NCI-H187 treated with DMSO at 0.1 percent for 48 hours (cell line): ENCODE results near the gene MGP.

ENCODE experiments used
- DNase-seq: peaks from one replicate; lab custom pipeline; 2025; lab: John Stamatoyannopoulos, UW

MGP gene

DNA sequence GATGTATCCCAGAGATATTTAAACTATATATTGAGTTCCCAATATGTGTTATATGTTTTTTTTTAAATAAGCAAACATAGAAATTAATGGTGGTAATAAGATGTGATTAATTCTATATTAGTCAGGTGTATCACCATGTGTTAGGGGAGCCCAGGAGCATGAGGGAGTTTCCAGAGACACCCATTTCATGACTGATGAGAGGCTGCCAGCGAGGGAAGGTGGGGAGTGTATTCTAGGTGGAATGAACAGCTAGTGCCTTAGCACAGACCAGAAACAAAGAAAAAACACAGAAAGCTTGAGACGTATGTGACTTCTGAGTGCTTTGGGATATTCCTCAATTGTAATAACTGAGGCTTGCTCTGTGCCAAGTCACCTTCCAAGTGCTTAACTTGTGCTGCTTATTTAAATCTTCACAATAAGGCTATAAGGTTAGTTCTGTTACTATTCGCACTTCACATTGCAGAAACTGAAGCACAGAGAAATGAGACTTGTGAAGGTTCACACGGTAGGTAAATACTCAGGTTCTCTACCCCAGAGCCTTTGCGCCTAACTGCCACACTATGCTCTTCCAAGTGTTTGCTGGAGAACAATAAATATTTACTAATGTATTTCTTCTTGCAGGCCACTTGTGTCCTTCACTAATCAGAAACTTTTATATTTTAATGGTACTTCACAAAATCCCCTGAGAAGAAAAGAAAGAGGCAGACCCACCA, 17.9 kb upstream of the MGP start:
- DNase-seq: no peak

- DNase-seq: no peak
Measured at GRCh38 chr12:14902465-14902864, 16.8 kb upstream of the MGP start.

GRCh38 chr12:14901228-14901562, 15.5 kb upstream of the MGP start:
- no peak for DNase-seq

- no peak for DNase-seq
Measured at GRCh38 chr12:14900521-14901227, 15.0 kb upstream of the MGP start.

DNA sequence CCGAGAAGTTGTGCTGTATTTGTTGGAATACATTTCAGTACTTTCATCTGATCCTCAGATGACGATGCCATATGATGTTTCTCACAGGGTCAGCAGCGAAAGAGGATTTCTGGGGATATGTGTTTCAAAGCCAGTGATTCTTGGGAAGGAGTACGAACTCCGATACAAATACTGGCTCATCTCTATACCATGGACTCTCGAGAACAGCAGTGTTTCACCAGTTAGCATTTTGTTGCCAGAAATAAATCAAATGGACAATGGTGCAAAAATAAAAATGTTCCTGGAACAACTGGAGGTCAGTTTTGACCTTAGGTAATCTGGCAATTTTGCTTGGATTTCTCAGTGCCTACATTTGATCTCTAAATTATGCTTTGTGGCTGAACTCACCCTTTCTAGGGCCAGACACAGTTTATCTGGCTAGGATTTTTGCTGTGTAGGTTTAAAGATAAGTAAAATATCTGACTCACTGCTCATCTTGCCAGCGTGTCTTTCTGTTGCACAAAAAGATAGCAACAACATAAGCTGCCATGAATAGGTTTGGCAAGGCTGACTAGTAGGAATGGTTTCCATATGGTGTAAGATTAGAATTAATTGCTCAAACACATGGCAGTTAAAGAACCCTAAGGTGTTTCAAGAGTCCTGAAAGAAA, 11.0 kb upstream of the MGP start:
- DNase-seq: no peak

GRCh38 chr12:14893506-14894250, 8.0 kb upstream of the MGP start:
- no peak for DNase-seq

DNA sequence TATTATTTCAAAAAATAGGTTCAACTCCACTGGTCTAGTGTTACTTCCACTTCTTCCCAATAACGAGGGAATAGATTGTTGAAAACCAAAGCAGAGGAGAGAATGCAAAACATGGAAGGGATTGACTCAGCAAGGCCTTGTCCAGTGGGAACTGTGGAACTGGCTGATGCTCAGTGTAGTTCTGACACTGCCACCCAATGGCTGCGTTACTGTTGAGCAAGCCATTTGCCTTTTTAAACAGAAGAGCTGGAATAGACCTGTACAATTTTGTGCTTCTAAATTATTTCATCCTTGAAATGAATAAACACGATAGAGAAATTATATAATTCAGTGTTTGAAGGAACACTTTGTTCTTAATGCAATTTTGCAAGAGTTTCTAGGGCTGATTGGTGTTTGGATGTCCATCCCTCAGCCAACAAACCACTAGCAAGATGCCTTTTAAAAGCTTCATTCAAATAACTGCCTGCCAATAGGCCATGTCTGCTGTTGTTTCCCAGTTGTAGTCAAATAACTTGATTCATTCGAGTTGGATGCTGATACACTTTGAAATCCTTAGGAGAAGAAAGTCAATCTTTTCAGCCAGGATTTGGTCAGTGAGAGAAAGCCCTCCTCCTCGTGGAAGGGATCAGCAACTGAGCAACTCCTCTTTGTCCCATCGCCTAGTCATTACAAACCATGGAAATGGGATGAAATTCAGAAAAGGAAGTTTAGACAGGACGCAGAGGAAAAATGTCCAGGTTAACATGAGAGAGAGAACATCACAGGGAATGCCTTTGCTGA, 7.3 kb upstream of the MGP start:
- no peak for DNase-seq

GRCh38 chr12:14890701-14891100, 5.0 kb upstream of the MGP start:
- DNase-seq: no peak

DNA sequence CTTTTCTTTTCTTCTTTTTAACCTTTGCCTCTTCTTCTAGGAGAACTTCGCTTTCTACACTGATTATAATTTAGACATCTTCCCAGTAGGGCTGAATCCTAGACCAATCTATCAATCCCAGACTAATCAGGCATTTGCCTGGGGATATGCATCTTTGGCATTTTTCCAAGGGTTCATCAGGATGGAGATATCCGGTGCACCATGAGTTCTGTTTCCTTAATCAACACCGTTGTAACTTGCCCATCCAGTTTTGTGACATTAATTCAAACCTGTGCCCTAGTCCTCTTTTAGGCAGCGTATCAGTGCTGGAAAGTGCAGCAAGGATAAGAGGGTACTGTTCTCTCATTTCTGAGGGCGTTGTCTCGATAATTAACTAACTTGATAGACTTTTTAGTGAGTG, 617 bp upstream of the MGP start:
- no peak for DNase-seq

DNA sequence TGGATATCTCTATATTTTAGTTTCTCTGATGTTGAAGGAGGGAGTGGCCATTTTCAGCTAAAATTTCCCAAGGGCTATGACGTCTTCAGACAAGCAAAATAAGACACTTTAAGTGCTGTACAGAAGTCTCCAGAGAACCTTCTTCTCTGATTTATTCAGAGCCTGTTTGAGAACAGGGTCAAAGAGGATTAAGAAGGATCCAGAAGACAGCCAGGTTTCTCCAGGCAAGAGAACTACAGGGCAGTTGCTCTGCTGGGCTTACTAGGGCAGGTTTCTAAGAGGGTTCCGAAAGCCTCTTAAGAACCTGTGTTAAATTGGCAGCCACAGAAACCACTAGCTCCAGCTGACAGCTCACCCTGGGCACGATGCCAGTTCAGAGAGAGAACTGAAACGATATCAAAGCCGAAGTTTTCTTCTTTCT, 1.2 kb downstream of the MGP start:
- DNase-seq: no peak

DNA sequence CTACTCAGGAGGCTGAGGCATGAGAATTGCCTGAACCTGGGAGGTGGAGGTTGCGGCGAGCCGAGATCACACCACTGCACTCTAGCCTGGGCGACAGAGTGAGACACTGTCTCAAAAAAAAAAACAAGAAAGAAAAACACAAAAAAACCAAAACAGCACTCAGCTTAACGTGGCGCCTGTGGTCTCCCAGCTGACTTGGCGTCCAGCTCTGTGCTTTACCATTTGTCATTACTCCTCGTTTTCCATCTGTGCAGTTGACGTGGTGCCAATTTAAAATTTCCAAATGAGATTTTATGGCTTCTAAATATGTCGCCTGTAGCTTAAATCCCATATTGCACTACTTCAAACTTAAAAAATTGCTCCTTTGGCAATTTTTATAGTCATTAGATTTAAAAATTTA, 2.0 kb downstream of the MGP start:
- no peak for DNase-seq

- no peak for DNase-seq
Measured at GRCh38 chr12:14880890-14881453, 4.7 kb downstream of the MGP start.

- no peak for DNase-seq
Measured at GRCh38 chr12:14879222-14879933, 6.3 kb downstream of the MGP start.

DNA sequence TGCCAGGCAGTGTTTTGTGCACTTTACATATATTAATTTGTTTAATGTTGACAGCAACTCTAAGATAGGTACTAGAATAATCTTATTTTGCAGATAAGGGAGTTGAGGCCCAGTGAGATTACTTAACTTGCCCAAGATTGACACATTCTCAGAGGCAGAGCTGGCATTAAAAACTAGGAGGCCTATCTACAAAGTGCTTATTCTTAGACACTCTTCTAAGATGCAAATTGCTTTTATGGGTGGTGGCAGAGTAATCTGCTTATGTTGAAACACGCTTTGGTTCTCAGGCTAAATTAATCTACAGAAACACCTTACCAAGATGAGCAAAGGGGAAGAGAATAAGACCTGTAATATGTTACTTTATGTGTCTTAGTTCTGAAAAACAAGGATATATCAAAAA, 7.2 kb downstream of the MGP start:
- DNase-seq: no peak

DNA sequence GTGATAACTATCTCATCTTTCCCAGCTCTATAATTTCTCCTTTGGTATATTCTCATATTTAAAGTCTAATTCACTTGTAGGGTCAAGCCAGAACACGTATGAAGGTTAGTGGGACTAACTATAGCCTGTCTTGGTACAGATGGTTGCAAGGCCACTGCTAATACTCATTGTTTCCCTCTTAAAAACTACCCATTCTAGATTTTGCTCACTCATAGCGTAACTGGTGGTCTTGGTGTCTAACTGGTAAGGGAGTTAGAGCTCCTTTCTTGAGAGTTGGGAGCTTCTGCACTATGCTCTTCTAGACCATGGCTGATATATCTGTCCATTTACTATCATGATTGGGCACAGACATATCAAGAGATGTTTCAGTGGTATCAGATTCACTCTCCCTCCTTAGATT, 8.8 kb downstream of the MGP start:
- DNase-seq: no peak

- DNase-seq: no peak
Measured at GRCh38 chr12:14874882-14875281, 10.8 kb downstream of the MGP start.

GRCh38 chr12:14873440-14874185, 12.0 kb downstream of the MGP start:
- DNase-seq: no peak

- DNase-seq: no peak
Measured at GRCh38 chr12:14871886-14872285, 13.8 kb downstream of the MGP start.

DNA sequence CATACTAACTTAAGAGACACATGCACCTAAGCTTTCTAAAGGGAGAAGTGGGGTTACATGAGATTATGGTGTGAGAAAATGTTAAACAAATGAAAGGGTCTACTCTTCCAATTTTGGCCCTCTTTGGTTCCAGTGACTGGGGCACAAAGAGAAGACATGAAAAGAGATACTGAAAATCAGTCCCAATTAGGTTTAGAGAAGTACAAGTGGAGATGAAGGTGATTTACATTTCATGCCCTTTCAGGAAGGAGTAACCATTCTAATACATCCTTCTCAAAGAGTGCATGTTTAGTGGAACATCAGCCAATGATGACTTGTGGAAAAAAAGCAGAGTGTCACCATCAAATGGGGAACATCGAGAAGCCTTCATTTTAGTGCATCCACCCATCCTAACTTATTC, 14.4 kb downstream of the MGP start:
- DNase-seq: no peak

GRCh38 chr12:14868916-14869506, 16.6 kb downstream of the MGP start:
- DNase-seq: no peak
